MCF 10A (cell line): ENCODE results near the gene UBAP1L. TPM values are rescaled to one million over a fixed set of nuclear protein-coding genes. Genes with fewer than 3 reads are reported as not detected.
"Not testable (repeated sequence)": the region's sequence is repeated elsewhere in the genome, so short reads cannot be mapped to it uniquely, and the experiment has no call there.

Experiments used
- BruUV-seq: library from RNA; stranded (reverse); fragments of 400-500 nt; replicated peaks from 2 replicates; lab custom pipeline; 2021; lab: Mats Ljungman, UMichigan
- CTCF ChIA-PET: fragments of 300-600 bp; sonication (Branson Sonifier 250); formaldehyde crosslinking; extraction: SDS; loops from one replicate; lab custom pipeline; 2021; ENCODE audit warnings: antibody characterized with exemption, inconsistent platforms; lab: Yijun Ruan, JAX
- POLR2A ChIA-PET: fragments of 300-600, 350-650 bp; sonication (Branson Sonifier 250); formaldehyde crosslinking; extraction: SDS; loops from one replicate; lab custom pipeline; 2020; ENCODE audit warnings: antibody characterized with exemption, inconsistent platforms; lab: Yijun Ruan, JAX
- DNase-seq: peaks from one replicate; pipeline ENCODE4 v3.0.0-alpha.2; 2018; ENCODE audit not compliant: unreplicated experiment
- H3K27ac Mint-ChIP-seq: one replicate; pipeline ENCODE4 v1.8.0; 2022; ENCODE audit warnings: mild to moderate bottlenecking, low read depth, mixed read lengths; ENCODE audit not compliant: unreplicated experiment
- H3K27me3 Mint-ChIP-seq: one replicate; pipeline ENCODE4 v1.8.0; 2022; ENCODE audit warnings: mixed read lengths; ENCODE audit not compliant: insufficient read depth, unreplicated experiment
- H3K36me3 Mint-ChIP-seq: one replicate; pipeline ENCODE4 v1.8.0; 2022; ENCODE audit warnings: mild to moderate bottlenecking, moderate library complexity, mixed read lengths; ENCODE audit not compliant: insufficient read depth, unreplicated experiment
- H3K4me1 Mint-ChIP-seq: one replicate; pipeline ENCODE4 v1.8.0; 2022; ENCODE audit warnings: mixed read lengths; ENCODE audit not compliant: insufficient read depth, unreplicated experiment
- H3K4me3 Mint-ChIP-seq: one replicate; pipeline ENCODE4 v1.8.0; 2022; ENCODE audit warnings: mild to moderate bottlenecking, moderate library complexity, mixed read lengths; ENCODE audit not compliant: unreplicated experiment
- H3K9me3 Mint-ChIP-seq: one replicate; pipeline ENCODE4 v1.8.0; 2022; ENCODE audit warnings: mixed read lengths; ENCODE audit not compliant: unreplicated experiment
- intact Hi-C: fragments of 100-400 bp; cut with micrococcal nuclease; formaldehyde crosslinking; loops from 2 replicates; pipeline ENCODE4 v1.14.1; 2022
- total RNA-seq: library from RNA; stranded (reverse); gene quantifications from 2 replicates; pipeline ENCODE4 v1.2.3, GENCODE V29; 2022
- TF ChIP-seq, protein P1 (sequence below): fragments of 200-600 bp; IDR thresholded peaks from one replicate; pipeline ENCODE4 v1.8.0; 2022; ENCODE audit warnings: antibody characterized with exemption, mild to moderate bottlenecking; ENCODE audit not compliant: unreplicated experiment

The UBAP1L gene
- total RNA-seq, 1 experiment from 2014 or later, result 3.0 TPM

DNA sequence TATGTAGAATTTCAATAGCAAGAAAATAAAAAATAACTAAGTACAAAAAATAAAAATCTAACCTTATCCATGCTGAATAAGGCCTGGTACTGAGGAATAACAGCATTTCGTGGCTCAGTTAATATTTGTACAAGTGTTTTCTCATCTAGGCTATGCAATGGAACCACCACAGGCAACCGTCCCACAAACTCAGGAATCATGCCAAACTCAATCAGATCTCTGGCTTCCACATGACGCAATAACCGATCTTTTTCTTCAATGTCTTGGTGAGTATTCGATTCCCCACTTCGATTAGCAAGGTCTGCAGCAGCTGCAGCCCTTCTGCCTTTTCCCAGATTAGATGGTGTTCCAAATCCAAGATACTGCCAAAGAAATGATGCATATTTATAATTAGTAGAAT lies 39.7 kb upstream of the UBAP1L start:
- no TSS peak for BruUV-seq
- no peak overlapping the region for H3K27ac Mint-ChIP-seq
- ChIA-PET POLR2A (interaction anchor here (4.0 kb wide), 1 partner anchor 10 kb away, joined by 15 read pairs; no protein-coding TSS in a partner anchor), CTCF (no interaction called here)
- intact Hi-C loops, result no loop called here
- peaks cover 94% of the 10 kb centered on the region for H3K36me3 Mint-ChIP-seq
- no peak overlapping the region for H3K4me3 Mint-ChIP-seq
- H3K9me3 Mint-ChIP-seq, result no peaks in the 10 kb centered on the region
- no peaks in the 10 kb centered on the region for H3K27me3 Mint-ChIP-seq
- H3K4me1 Mint-ChIP-seq, result no peaks in the 10 kb centered on the region
- TF ChIP-seq, protein P1, sequence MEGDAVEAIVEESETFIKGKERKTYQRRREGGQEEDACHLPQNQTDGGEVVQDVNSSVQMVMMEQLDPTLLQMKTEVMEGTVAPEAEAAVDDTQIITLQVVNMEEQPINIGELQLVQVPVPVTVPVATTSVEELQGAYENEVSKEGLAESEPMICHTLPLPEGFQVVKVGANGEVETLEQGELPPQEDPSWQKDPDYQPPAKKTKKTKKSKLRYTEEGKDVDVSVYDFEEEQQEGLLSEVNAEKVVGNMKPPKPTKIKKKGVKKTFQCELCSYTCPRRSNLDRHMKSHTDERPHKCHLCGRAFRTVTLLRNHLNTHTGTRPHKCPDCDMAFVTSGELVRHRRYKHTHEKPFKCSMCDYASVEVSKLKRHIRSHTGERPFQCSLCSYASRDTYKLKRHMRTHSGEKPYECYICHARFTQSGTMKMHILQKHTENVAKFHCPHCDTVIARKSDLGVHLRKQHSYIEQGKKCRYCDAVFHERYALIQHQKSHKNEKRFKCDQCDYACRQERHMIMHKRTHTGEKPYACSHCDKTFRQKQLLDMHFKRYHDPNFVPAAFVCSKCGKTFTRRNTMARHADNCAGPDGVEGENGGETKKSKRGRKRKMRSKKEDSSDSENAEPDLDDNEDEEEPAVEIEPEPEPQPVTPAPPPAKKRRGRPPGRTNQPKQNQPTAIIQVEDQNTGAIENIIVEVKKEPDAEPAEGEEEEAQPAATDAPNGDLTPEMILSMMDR, result no peak
- DNase-seq, result no peak

DNA sequence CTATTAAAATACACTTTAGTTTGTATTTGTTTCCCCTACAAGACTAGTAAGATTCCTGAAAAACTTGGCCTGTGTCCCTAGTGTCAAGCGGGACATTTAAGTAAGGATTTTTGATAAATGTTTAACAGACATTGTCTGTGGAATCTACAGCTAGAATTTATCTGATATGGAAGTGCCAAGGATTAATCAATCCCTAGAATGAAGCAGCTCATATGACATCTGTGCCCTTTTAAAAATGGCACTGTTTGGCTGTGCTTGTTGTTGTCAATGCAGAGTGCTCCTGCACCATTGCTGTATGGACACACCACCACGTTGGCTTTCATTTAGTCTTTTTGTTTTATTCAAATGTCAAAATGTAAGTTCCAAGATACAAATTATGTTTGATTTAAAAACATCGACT lies 32.9 kb upstream of the UBAP1L start:
- intact Hi-C loops, result no loop called here
- Mint-ChIP-seq H3K9me3 (no peaks in the 10 kb centered on the region), H3K27ac (no peak overlapping the region), H3K4me1 (no peaks in the 10 kb centered on the region), H3K4me3 (no peak overlapping the region), H3K36me3 (peaks cover 61% of the 10 kb centered on the region), H3K27me3 (no peaks in the 10 kb centered on the region)
- CTCF ChIA-PET, result interaction anchor here (1.2 kb wide), 1 partner anchor 14 kb away, joined by 3 read pairs; the partner anchor contains the start of gene PDCD7
- TF ChIP-seq, protein P1, result no peak
- no TSS peak for BruUV-seq
- no peak for DNase-seq
- POLR2A ChIA-PET, result interaction anchor here (0.9 to 1.3 kb wide), 3 partner anchors 14 to 38 kb away, joined by 3 to 4 read pairs (median 3); partner anchors contain the start of genes CLPX and PDCD7

DNA sequence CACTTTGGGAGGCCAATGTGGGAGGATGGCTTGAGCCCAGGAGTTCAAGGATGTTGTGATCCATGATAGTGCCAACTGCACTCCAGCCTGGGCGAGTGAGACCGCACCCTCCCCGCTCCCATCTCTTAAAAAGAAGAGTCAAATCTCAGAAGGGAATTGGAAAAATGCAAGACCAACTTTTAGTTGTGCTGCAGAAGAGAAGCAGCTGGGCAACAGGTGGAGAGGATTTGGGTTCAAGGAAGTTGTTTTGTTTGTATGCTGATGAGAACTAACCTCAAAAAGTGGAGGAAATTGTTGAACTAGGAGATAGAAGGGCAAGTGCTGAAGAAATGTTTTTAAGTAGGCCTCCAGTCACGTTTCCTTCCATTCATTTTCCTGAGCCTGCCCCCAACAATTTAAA lies 31.4 kb upstream of the UBAP1L start:
- no peaks in the 10 kb centered on the region for H3K9me3 Mint-ChIP-seq
- no peak overlapping the region for H3K27ac Mint-ChIP-seq
- TF ChIP-seq, protein P1, result no peak
- ChIA-PET POLR2A (interaction anchor here (0.6 to 1.3 kb wide), 2 partner anchors 39 to 123 kb away, joined by 3 read pairs; partner anchors contain the start of gene CLPX), CTCF (no interaction called here)
- intact Hi-C loops, result no loop called here
- no TSS peak for BruUV-seq
- peaks cover 46% of the 10 kb centered on the region for H3K36me3 Mint-ChIP-seq
- no peak overlapping the region for H3K4me3 Mint-ChIP-seq
- H3K4me1 Mint-ChIP-seq, result no peaks in the 10 kb centered on the region
- no peaks in the 10 kb centered on the region for H3K27me3 Mint-ChIP-seq
- no peak for DNase-seq

DNA sequence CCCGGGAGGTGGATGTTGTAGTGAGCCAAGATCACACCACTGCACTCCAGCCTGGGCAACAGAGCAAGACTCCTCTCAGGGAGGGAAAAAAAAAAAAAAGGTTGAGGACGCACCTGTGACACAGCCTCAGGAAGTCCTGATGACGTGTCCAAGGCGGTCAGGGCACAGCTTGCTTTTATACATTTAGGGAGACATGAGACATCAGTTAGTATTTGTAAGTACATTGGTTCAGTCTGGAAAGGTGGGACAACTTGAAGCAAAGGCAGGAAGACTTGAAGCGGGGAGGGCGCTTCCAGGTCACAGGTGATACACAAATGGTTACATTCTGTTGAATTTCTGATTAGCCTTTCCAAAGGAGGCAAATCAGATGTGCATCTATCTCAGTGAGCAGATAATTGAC lies 23.6 kb upstream of the UBAP1L start:
- H3K27me3 Mint-ChIP-seq, H3K4me1 Mint-ChIP-seq, BruUV-seq, H3K9me3 Mint-ChIP-seq, DNase-seq, CTCF ChIA-PET, intact Hi-C loops, H3K4me3 Mint-ChIP-seq, H3K27ac Mint-ChIP-seq, H3K36me3 Mint-ChIP-seq, POLR2A ChIA-PET: not testable (repeated sequence)

DNA sequence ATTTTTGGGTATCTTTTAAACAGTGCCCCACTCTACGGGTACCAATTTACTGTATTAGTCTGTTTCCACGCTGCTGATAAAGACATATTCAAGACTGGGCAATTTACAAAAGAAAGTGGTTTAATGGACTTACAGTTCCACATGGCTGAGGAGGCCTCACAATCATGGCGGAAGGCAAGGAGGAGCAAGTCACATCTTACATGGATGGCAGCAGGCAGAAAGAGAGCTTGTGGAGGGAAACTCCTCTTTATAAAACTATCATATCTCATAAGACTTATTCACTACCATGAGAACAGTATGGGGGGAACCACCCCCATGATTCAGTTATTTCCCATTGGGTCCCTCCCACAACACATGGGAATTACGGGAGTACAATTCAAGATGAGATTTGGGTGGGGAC lies 22.9 kb upstream of the UBAP1L start:
- H3K27ac Mint-ChIP-seq, H3K27me3 Mint-ChIP-seq: not testable (repeated sequence)

DNA sequence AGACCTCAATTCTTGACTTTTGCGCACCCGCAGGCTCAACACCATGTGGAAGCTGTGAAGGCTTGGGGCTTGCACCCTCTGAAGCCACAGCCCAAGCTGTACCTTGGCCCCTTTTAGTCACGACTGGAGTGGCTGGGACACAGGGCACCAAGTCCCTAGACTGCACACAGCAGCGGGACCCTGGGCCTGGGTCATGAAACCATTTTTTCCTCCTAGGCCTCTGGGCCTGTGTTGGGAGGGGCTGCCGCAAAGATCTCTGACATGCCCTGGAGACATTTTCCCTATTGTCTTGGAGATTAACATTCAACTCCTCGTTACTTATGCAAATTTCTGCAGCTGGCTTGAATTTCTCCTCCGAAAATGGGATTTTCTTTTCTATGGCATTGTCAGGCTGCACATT lies 22.1 kb upstream of the UBAP1L start:
- H3K27ac Mint-ChIP-seq, DNase-seq, intact Hi-C loops, H3K9me3 Mint-ChIP-seq, BruUV-seq, H3K4me3 Mint-ChIP-seq, CTCF ChIA-PET, H3K27me3 Mint-ChIP-seq, H3K36me3 Mint-ChIP-seq, H3K4me1 Mint-ChIP-seq, POLR2A ChIA-PET: not testable (repeated sequence)

More for the DNA sequence above, 22.9 kb upstream of the UBAP1L start:
- H3K4me3 Mint-ChIP-seq, intact Hi-C loops, H3K36me3 Mint-ChIP-seq, DNase-seq, BruUV-seq, H3K4me1 Mint-ChIP-seq, CTCF ChIA-PET, H3K9me3 Mint-ChIP-seq, POLR2A ChIA-PET: not testable (repeated sequence)
